Retinal pigment epithelial cell (primary cell): ENCODE data around the gene POLR1B.

Experiments
- DNase-seq: peaks from one replicate; pipeline ENCODE4 v3.0.0-alpha.2; 2010; ENCODE audit warnings: low read depth
- H3K4me3 ChIP-seq: 2 replicates; pipeline ENCODE4 v1.5.1; 2011; ENCODE audit warnings: mild to moderate bottlenecking, low read length, control low read depth, moderate library complexity
- TF ChIP-seq, protein P1 (sequence below): conservative IDR thresholded peaks from 2 replicates; pipeline ENCODE4 v1.5.1; 2011; ENCODE audit warnings: low read depth, low read length, control low read depth, inconsistent platforms

Gene POLR1B

DNA sequence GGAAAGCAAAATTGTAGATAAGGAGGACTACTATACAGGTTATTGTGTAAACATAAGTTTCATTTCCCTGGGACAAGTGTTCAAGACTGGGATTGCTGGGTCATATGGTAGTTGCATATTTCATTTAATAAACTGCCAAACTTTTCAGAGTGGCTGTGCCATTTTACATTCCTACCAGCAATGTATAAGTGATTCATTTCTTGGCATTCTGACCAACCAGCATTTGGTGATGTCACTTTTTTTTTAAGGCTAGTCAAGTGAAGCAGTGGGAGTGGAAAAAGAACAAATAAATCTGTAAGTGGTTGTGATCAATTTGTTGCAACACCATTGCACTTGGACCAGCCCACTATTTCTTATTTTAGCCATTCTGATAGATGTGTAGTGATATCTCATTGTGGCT lies 37.0 kb downstream of the POLR1B start:
- H3K4me3 ChIP-seq: no peak overlapping the region
- TF ChIP-seq, protein P1, sequence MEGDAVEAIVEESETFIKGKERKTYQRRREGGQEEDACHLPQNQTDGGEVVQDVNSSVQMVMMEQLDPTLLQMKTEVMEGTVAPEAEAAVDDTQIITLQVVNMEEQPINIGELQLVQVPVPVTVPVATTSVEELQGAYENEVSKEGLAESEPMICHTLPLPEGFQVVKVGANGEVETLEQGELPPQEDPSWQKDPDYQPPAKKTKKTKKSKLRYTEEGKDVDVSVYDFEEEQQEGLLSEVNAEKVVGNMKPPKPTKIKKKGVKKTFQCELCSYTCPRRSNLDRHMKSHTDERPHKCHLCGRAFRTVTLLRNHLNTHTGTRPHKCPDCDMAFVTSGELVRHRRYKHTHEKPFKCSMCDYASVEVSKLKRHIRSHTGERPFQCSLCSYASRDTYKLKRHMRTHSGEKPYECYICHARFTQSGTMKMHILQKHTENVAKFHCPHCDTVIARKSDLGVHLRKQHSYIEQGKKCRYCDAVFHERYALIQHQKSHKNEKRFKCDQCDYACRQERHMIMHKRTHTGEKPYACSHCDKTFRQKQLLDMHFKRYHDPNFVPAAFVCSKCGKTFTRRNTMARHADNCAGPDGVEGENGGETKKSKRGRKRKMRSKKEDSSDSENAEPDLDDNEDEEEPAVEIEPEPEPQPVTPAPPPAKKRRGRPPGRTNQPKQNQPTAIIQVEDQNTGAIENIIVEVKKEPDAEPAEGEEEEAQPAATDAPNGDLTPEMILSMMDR: no peak
- peak; percentile 53 for DNase-seq

DNA sequence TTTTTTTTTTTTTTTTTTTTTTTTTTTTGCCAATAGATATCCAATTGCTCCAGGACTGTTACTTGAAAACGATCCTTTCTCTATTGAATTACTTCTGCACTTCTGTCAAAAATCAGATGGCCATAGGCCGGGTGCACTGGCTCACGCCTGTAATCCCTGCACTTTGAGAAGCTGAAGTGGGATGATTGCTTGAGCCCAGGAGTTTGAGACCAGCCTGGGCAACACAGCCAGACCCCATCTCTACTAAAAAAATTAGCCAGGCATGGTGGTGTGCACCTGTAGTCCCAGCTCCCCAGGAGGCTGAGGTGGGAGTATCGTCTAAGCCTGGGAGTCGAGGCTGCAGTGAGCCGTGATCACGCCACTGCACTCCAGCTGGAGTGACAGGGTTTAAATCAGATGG lies 37.8 kb downstream of the POLR1B start:
- TF ChIP-seq, protein P1: no peak
- H3K4me3 ChIP-seq: no peak overlapping the region
- DNase-seq: no peak

GRCh38 chr2:112582314-112582746 lies 40.1 kb downstream of the POLR1B start:
- TF ChIP-seq, protein P1: peak; percentile 53
- no peak overlapping the region for H3K4me3 ChIP-seq
- no peak for DNase-seq

GRCh38 chr2:112583497-112584133 lies 41.4 kb downstream of the POLR1B start:
- no peak for DNase-seq
- H3K4me3 ChIP-seq: peak overlapping the region; percentile 89

DNA sequence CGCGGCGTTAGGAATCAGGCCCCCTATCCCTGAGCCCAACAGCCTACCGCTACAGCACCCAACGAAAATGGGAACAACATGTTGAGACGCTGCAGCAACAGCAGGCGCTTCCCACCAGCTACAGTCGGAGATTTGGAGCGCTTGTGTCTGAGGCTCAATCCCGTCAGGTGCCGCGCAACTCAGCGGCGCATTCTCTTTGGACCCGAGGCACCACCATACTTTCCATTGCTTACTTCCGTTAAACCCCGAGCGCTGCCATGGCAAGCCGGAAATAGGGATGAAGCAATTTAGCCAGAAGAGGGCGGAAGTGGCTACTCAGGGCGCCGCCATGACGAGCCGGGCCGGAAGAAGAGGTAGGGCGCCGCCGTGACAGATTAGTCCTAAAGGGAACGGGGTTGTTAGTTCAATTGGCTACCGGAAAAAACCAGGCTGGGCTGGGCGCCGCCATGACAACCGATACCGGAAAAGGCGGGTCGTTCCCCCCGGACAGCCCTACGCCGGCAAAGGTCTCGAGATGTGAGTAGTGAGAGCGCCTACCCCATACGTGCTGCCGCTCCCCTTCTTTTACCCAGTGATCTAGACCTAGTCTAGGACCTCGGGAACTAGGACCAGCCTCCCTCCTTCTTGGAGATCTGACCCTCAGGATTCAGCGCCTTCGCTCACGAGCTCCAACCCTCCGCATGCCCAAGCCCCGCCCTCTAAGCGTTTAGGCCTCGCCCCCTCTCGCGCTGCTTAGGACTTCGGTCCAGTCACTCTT lies 42.0 kb downstream of the POLR1B start, which contains the start of gene CHCHD5:
Gene CHCHD5 (plus strand): TSS at position 476 of the 757 bp plus-strand sequence. CDS start 39 bp downstream, at position 515.
- H3K4me3 ChIP-seq: peak within 1 kb of the TSS; percentile 89
- TF ChIP-seq, protein P1: peak; percentile 20
- DNase-seq: peak; percentile 87

More at GRCh38 chr2:112583497-112584133, 41.4 kb downstream of the POLR1B start:
- TF ChIP-seq, protein P1: no peak

DNA sequence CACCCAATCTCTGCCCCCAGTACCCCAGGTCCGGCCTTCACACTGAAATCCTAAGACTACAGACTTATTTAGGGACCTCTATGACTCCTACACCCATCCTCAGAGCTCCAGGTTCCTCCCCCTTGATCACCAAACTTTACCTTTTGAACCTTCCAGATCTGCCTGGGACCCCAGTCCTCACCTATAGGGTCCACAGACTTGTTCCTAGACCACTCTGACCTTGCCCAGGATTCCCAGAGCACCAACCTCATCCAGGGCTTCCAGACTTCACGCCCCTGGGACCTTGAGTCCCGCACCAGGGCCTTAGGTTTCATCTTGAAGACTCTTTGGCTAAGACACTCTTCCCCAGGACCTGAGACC lies 42.6 kb downstream of the POLR1B start:
- peak overlapping the region; percentile 89 for H3K4me3 ChIP-seq
- TF ChIP-seq, protein P1: no peak
- no peak for DNase-seq
